GM21576 (cell line): Measurements from ENCODE around the gene NRG3.

Experiments used
- ATAC-seq: cut with Tn5 transposase; IDR thresholded peaks from one replicate; pipeline ENCODE4 v1.9.1; 2021; ENCODE audit warnings: mild to moderate bottlenecking, moderate library complexity; ENCODE audit not compliant: unreplicated experiment

Gene NRG3

GRCh38 chr10:82206831-82207230, 331.8 kb downstream of the NRG3 start:
- no peak for ATAC-seq

- no peak for ATAC-seq
These were observed 333.7 kb downstream of the NRG3 start for GRCh38 chr10:82208726-82209125.

- ATAC-seq: no peak
These were observed 335.3 kb downstream of the NRG3 start for GRCh38 chr10:82210331-82210730.

DNA sequence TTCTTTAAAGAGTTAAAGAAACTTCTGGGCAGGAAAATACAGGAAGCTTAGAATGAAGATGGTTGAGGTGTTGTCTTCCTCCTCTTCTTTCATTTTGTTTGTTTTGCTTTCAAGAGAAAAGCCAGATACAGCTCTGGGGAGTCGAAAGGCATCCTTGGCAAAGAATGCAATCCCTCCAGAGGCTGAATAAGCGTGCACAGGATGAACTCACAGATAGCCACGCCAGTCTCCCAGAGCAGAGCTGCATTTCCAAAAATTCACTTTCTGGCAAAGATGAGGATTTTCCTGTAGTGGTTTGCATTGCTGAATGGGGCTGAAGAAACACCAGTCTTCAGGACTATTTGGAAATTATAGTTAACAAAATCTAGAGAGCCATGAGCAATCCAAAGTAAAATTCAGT, 336.4 kb downstream of the NRG3 start:
- no peak for ATAC-seq

GRCh38 chr10:82212753-82213152, 337.8 kb downstream of the NRG3 start:
- no peak for ATAC-seq

- no peak for ATAC-seq
These were observed 338.8 kb downstream of the NRG3 start for GRCh38 chr10:82213784-82214183.

DNA sequence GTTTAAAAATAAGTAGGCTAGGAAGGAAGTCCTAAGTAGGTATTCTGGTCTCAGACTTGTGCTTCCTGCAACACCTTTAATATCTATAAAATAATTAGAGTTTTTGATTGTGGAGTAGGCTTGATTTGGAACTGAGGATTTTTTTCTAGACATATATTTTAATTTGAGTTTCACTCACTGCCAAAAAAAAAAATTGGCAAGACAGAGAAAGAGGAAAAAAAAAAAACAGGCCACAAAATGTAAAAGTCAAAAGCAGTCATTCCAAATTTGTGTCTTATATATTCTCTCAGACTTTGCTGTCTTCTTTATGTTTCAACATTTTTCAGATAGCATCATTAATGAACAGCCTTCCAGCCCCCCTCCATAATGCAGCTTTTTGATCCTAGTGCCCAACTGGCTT, 346.1 kb downstream of the NRG3 start:
- ATAC-seq: no peak

DNA sequence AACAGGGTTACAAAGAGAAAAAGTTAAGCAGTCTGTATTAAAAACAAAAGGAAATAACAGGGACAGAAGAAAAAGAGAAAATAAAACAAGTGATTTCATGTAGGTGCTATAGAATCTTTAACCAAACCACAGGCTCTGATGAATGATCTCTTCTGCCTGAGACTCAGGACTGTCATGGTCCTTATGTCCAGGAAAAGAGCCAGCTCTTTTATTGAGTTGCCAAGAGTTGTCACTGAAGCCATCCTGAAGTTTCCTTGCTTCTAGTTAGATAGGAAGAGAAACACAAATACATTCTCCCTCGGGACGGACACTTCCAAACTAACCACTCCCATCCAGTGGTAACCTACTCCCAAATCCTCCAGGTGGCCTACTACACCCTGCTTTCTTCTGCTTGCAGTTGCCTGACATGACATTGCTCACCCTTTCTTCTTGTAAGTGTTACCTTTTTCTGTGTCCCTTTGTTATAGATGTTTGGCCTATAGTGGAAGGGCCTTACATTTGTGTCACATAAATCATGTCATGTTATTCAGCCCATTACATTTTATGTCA, 346.7 kb downstream of the NRG3 start:
- no peak for ATAC-seq

GRCh38 chr10:82228701-82229100, 353.7 kb downstream of the NRG3 start:
- no peak for ATAC-seq

DNA sequence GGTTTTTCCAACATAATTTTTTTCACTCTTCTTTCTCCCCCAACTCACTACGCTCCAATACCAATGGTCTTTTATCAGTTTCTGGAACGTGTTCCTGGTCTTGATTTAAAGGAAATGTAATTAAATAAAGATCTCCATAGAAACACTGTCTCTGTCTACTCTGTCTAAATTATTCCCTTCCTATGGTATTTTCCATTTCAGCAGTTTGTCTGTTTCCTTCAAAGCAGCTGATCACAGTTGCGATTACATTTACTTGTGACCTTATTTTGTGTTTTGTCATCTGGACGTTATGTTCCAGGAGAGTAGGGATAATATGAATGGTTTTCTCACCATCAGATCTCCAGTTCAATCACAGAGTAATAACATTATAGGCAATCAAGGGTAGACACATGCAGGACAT, 359.2 kb downstream of the NRG3 start:
- no peak for ATAC-seq

GRCh38 chr10:82236084-82236731, 361.2 kb downstream of the NRG3 start:
- no peak for ATAC-seq

DNA sequence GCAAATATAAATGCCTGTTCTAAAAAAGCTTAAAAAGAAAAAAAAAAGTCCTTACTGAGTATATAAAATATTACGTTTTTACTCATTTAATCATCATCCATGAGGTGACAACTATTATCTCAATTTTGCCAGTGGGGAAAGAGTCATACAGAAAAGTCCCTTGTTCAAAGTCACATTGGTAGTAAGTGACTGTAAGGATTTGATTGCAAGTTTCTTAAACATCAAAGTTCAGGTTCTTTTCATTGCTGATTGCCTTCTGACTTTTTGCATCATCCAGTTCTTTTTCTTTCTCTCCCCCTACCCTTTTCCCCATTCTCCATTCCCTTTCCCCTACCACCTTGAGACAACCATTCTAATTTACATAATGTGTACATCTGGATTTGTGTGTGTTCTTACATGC, 363.3 kb downstream of the NRG3 start:
- ATAC-seq: no peak

GRCh38 chr10:82240408-82240807, 365.4 kb downstream of the NRG3 start:
- no peak for ATAC-seq

DNA sequence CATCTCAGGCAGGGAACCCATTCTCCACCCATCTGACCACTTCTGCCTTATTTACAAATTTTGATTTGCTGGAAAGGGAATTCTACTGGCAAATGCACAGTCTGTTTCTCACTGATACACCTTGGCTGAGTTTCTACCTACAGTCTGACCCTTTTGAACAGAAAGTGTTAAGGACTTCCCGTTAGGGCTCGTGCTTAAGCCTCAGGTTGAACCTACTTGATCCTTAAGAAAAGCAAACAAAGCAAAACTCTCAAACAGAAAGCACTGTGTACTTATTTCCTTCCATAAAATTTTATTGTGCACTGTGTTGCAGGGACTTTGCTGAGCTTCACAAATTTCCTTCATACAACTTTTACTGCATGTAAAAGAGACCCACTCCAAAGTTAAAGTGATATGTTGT, 367.8 kb downstream of the NRG3 start:
- no peak for ATAC-seq

- no peak for ATAC-seq
These were observed 370.2 kb downstream of the NRG3 start for GRCh38 chr10:82245157-82245556.

DNA sequence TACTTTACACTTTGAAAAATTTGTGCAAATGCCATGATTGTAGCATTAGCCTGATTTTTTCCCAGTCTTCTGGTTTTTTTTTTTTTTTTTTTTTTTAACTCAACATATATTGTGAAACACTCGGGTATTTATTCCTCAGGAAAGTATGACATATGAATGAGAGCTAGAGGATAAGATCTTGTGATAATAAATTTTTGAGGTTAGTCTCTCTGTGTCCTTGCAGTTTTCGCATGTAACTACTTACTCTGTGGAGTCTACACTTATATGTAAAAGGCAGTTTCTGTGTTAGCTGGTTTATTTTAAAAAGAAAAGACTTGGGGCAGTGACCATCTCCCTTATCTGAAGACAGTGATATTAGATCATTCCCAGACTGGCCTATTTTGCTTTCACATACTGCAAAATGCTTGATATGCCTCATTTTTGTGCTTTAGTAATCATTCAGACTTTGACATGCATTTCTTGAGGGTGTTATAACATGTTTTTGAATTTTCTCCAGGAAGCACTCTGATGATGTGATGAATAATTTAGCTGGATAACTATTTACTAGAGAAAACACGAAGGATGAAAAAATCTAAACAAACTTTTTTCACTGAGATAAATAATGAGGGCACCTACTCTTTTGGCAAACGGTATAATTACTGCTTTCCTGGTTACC, 371.0 kb downstream of the NRG3 start:
- ATAC-seq: no peak

- no peak for ATAC-seq
These were observed 374.1 kb downstream of the NRG3 start for GRCh38 chr10:82249141-82249540.

GRCh38 chr10:82251222-82251906, 376.4 kb downstream of the NRG3 start:
- no peak for ATAC-seq

- ATAC-seq: no peak
These were observed 377.1 kb downstream of the NRG3 start for GRCh38 chr10:82252081-82252480.

DNA sequence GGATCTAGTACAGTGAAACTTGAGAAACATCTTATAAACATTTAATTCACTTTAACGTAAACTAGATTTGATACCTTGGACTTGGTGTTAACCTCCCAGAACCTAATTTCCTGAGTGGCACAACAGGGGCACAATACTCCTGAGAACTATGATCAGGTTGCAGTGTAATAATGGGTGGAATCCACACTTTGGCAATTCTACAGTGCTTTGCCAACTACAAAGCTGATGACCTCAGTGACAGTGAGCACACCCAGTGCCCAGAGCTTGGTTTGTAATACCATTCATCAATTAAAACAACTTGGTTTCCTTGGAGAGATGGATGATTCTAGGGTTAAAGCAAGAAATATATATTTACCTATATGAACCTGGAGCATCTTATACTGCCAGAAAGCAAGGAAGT, 379.2 kb downstream of the NRG3 start:
- no peak for ATAC-seq

- ATAC-seq: no peak
These were observed 381.3 kb downstream of the NRG3 start for GRCh38 chr10:82256275-82256674.

GRCh38 chr10:82266438-82266837, 391.4 kb downstream of the NRG3 start:
- no peak for ATAC-seq
